Calu3 (cell line): ENCODE data around the gene NBR1. TPM values are rescaled to one million over a fixed set of nuclear protein-coding genes. Genes with fewer than 3 reads are reported as not detected.
"Not testable (repeated sequence)": the region's sequence is repeated elsewhere in the genome, so short reads cannot be mapped to it uniquely, and the experiment has no call there.

ENCODE experiments used
- BruUV-seq: library from RNA; stranded (reverse); fragments of 400-500 nt; replicated peaks from 2 replicates; lab custom pipeline; 2021; lab: Mats Ljungman, UMichigan
- CTCF ChIA-PET: fragments of 300-600 bp; sonication (Branson Sonifier 250); formaldehyde crosslinking; loops from one replicate; lab custom pipeline; 2022; ENCODE audit warnings: antibody characterized with exemption; lab: Charles Lee
- DNase-seq: peaks from one replicate; pipeline ENCODE4 v3.0.0; 2022
- H3K27ac Mint-ChIP-seq: one replicate; pipeline ENCODE4 v1.8.0; 2022; ENCODE audit warnings: mixed read lengths; ENCODE audit not compliant: unreplicated experiment
- H3K27me3 Mint-ChIP-seq: one replicate; pipeline ENCODE4 v1.8.0; 2022; ENCODE audit warnings: mixed read lengths; ENCODE audit not compliant: unreplicated experiment
- H3K36me3 Mint-ChIP-seq: one replicate; pipeline ENCODE4 v1.8.0; 2022; ENCODE audit warnings: mild to moderate bottlenecking, moderate library complexity, mixed read lengths; ENCODE audit not compliant: insufficient read depth, unreplicated experiment
- H3K4me1 Mint-ChIP-seq: one replicate; pipeline ENCODE4 v1.8.0; 2022; ENCODE audit warnings: mild to moderate bottlenecking, low read depth, mixed read lengths; ENCODE audit not compliant: unreplicated experiment
- H3K4me3 Mint-ChIP-seq: one replicate; pipeline ENCODE4 v1.8.0; 2022; ENCODE audit warnings: mild to moderate bottlenecking, low read depth, moderate library complexity, mixed read lengths; ENCODE audit not compliant: unreplicated experiment
- H3K9me3 Mint-ChIP-seq: one replicate; pipeline ENCODE4 v1.8.0; 2022; ENCODE audit warnings: low read depth, mixed read lengths; ENCODE audit not compliant: unreplicated experiment
- intact Hi-C: fragments of 100-400 bp; cut with micrococcal nuclease; formaldehyde crosslinking; loops from one replicate; pipeline ENCODE4 v1.10.0; 2022; ENCODE audit not compliant: unreplicated experiment
- total RNA-seq: library from RNA; stranded (reverse); gene quantifications from 2 replicates; pipeline ENCODE4 v1.2.3, GENCODE V29; 2022

NBR1 gene
- total RNA-seq, 1 experiment from 2014 or later = 89.0 TPM

DNA sequence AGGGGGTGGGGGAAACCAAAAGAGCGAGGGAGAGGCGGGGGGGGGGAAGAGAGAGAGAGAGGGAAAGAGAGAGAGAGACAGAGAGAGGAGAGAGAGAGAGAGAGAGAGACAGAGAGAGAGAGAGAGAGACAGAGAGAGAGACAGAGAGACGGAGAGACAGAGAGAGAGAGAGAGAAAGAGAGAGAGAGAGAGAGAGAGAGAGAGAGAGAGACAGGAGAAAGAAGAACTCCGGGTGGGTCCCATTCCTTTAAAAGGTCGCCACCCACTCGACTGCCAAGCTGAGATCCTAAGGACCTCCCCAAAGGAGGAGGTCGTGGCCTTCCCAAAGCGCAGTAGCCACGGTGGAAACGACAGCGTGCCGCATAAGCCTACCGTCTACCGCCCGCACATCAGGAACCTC is 62.2 kb downstream of the NBR1 start:
- H3K27me3 Mint-ChIP-seq, intact Hi-C loops, CTCF ChIA-PET, BruUV-seq, DNase-seq, H3K4me3 Mint-ChIP-seq, H3K4me1 Mint-ChIP-seq, H3K9me3 Mint-ChIP-seq, H3K27ac Mint-ChIP-seq, H3K36me3 Mint-ChIP-seq: not testable (repeated sequence)

DNA sequence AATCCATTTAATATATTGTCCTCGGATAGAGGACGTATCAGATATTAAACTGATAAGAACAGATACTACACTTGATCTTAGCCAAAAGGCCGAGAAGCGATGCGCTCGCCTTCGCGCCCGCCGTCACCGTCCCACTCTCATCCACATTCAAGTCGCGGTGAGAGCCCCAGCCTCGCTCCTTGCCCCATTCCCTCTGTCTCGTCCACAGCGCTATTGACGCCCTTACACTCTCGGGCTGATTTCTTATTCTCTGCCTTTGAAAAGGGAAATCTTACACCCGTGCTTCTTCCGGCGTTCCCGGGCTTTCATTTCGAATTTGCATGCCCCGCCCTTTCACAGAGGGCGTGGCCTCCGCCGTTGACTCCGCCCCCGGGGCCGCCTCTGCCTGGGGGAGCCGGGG is 62.9 kb downstream of the NBR1 start, which contains the start of gene RNU2-1:
Gene RNU2-1 (minus strand): TSS at position 101 of the 400 bp plus-strand sequence.
- H3K27ac Mint-ChIP-seq, CTCF ChIA-PET, intact Hi-C loops, H3K4me3 Mint-ChIP-seq, DNase-seq, H3K9me3 Mint-ChIP-seq, H3K4me1 Mint-ChIP-seq, BruUV-seq, H3K27me3 Mint-ChIP-seq, H3K36me3 Mint-ChIP-seq: not testable (repeated sequence)

DNA sequence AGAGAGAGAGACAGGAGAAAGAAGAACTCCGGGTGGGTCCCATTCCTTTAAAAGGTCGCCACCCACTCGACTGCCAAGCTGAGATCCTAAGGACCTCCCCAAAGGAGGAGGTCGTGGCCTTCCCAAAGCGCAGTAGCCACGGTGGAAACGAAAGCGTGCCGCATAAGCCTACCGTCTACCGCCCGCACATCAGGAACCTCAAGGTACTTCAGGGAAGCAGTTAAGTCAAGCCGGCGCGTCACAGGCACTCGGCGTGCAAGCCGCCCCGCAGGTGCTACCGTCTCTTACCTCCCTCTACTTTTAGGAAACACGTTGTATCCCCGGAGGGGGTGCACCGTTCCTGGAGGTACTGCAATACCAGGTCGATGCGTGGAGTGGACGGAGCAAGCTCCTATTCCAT is 68.6 kb downstream of the NBR1 start:
- H3K9me3 Mint-ChIP-seq, CTCF ChIA-PET, H3K4me1 Mint-ChIP-seq: not testable (repeated sequence)

DNA sequence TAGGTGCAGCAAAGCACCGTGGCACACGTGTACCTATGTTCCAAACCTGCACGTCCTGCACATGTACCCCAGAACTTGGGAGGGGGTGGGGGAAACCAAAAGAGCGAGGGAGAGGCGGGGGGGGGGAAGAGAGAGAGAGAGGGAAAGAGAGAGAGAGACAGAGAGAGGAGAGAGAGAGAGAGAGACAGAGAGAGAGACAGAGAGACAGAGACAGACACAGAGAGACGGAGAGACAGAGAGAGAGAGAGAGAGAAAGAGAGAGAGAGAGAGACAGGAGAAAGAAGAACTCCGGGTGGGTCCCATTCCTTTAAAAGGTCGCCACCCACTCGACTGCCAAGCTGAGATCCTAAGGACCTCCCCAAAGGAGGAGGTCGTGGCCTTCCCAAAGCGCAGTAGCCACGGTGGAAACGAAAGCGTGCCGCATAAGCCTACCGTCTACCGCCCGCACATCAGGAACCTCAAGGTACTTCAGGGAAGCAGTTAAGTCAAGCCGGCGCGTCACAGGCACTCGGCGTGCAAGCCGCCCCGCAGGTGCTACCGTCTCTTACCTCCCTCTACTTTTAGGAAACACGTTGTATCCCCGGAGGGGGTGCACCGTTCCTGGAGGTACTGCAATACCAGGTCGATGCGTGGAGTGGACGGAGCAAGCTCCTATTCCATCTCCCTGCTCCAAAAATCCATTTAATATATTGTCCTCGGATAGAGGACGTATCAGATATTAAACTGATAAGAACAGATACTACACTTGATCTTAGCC is 69.8 kb downstream of the NBR1 start:
- intact Hi-C loops, CTCF ChIA-PET, H3K4me1 Mint-ChIP-seq, DNase-seq, H3K36me3 Mint-ChIP-seq, BruUV-seq, H3K27me3 Mint-ChIP-seq, H3K27ac Mint-ChIP-seq, H3K9me3 Mint-ChIP-seq, H3K4me3 Mint-ChIP-seq: not testable (repeated sequence)

More for the DNA sequence above, 68.6 kb downstream of the NBR1 start:
- H3K27me3 Mint-ChIP-seq, intact Hi-C loops, DNase-seq, H3K27ac Mint-ChIP-seq, H3K36me3 Mint-ChIP-seq, BruUV-seq, H3K4me3 Mint-ChIP-seq: not testable (repeated sequence)

DNA sequence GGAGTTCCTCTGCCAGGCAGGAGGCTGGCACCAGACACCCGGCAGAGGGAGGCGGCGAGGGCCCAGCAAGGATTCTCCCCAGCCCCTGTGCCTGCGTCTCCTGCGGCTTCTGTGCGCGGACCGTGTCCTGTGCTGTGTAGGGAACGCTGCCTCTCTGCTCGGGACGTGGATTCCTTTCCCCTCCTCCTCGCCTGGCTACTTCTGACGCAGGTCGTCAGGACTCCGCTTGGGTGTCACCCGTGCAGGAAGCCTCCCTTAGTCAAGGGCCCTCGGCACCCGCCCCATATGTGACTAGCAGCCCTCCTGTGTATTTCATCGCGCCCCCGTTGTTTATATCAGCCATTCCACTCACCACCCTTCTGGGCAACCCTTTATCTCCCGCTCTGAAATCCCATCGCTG is 75.4 kb downstream of the NBR1 start:
- CTCF ChIA-PET, intact Hi-C loops, H3K9me3 Mint-ChIP-seq: not testable (repeated sequence)

More for the DNA sequence above, 75.4 kb downstream of the NBR1 start:
- peak; percentile 71 for DNase-seq
- not testable (repeated sequence) for H3K27me3 Mint-ChIP-seq, H3K27ac Mint-ChIP-seq, H3K4me1 Mint-ChIP-seq, H3K36me3 Mint-ChIP-seq, BruUV-seq, H3K4me3 Mint-ChIP-seq

Other genes with a start within 250 kb of the NBR1 start
- gene AARSD1, start 206.8 kb upstream of the NBR1 start, total RNA-seq = 93.7 and 96.6 TPM in 2 replicates
- gene PTGES3L, start 191.1 kb upstream of the NBR1 start, total RNA-seq = 2.0 and 2.1 TPM in 2 replicates
- 32.8 and 35.4 TPM in 2 replicates for gene RUNDC1, start 190.6 kb upstream of the NBR1 start, total RNA-seq
- 1,193 and 1,292 TPM in 2 replicates for gene RPL27, start 172.8 kb upstream of the NBR1 start, total RNA-seq
- gene IFI35, start 164.4 kb upstream of the NBR1 start, total RNA-seq = 98.6 and 195 TPM in 2 replicates
- gene VAT1, start 148.8 kb upstream of the NBR1 start, total RNA-seq = 149 and 156 TPM in 2 replicates
- 0.15 and 0.40 TPM in 2 replicates for gene RND2, start 146.0 kb upstream of the NBR1 start, total RNA-seq
- 62.7 and 67.1 TPM in 2 replicates for gene BRCA1, start 45.9 kb upstream of the NBR1 start, total RNA-seq
- gene TMEM106A, start 40.7 kb downstream of the NBR1 start, total RNA-seq = 3.4 and 5.2 TPM in 2 replicates
- not detected in 2 replicates for gene CCDC200, start 57.4 kb downstream of the NBR1 start, total RNA-seq
- gene RNU2-1, start 62.8 kb downstream of the NBR1 start, total RNA-seq = 5,045 and 5,662 TPM in 2 replicates
- gene ARL4D, start 227.8 kb downstream of the NBR1 start, total RNA-seq = 3.4 TPM in 2 replicates